Amniotic stem cell (primary cell): Measurements from ENCODE around the gene SELENOT.
A peak's percentile ranks its signal among the peaks of the same experiment; 100 is the strongest.
"Not testable (repeated sequence)": the region's sequence is repeated elsewhere in the genome, so short reads cannot be mapped to it uniquely, and the experiment has no call there.

Source experiments
- DNase-seq: peaks from one replicate; lab custom pipeline; 2025; lab: John Stamatoyannopoulos, UW

Gene SELENOT, protein sequence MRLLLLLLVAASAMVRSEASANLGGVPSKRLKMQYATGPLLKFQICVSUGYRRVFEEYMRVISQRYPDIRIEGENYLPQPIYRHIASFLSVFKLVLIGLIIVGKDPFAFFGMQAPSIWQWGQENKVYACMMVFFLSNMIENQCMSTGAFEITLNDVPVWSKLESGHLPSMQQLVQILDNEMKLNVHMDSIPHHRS

DNA sequence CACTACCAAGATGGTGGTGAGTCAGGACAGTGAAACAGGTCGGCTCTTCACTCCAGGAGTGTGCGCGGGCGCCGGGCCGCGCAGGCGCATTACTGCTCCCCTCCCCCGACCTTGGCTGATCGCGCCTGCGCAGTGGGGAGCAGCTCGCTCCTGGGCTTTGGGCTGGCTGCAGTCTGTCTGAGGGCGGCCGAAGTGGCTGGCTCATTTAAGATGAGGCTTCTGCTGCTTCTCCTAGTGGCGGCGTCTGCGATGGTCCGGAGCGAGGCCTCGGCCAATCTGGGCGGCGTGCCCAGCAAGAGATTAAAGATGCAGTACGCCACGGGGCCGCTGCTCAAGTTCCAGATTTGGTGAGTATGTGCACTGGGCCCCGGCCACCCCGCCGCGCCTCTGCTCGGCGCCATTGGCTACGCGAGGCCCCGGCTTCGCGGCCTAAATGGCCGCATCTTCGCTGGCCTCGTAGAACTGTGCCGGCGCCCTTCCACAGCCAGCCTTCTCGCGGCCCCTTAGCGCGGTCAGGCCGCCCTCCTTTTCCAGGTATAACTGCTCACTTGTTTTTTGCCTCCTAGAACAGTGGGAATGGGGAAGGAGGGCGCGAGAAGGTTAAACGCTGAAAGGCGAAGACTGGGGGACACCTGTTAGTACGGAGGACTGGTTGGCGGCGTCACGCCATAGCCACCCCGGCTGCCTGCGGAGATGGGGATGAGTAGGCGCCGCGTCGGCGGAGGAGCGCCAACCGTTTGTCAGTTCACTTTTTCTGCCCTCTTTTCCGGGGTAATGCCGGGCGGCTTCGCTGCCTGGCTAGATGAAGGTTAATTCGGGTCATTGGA is at the start of gene SELENOT:
SELENOT (plus strand) TSS at position 169 of the 827 bp plus-strand sequence; CDS start at position 211, 42 bp downstream.
- peak; percentile 85 for DNase-seq

DNA sequence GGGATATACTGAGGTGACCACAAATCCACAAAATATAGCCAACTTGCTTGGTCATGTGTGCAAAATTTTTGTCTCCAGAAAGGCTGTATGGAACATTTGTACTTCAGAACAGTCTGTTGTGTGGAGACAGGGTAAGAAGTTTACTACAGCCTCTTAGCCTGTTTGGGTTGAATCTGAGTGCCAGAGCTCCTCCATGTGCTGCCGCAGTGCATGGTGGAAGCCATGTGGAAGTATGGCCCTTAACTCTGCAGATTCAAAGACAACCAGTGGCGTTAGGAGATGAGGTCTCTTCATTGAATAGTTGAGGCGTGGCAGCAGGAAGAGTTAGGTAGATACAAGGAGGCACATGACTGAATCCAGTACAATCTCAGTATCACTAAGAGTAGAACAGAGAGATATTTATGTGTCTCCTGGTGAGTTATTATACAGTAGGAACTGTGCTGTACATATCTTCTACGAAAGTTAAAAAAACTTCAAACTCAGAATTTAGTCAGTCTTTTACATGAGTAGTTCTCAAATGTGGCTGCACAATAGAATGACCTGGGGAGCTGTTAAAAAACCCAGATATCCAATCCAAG is 47.2 kb upstream of the SELENOT start:
- DNase-seq: no peak

DNA sequence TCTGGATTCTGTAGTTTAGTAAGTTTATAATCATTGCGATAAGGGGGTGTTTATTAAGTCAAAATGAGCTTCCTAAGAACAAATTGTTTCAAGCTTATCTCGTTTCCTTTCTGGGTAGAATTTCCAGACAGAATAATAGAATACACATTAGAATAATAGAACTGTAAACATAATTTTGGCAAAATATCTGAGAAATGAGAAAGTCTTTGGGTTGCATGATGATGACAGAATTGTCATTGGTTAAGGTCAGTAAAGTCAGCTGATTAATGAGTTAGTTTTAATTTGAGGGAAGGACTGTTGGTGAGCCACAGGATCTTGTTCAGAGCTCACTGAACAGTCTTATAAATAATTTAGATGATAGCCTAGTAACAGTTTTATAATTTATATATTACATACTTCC is 46.3 kb upstream of the SELENOT start:
- DNase-seq: no peak

DNA sequence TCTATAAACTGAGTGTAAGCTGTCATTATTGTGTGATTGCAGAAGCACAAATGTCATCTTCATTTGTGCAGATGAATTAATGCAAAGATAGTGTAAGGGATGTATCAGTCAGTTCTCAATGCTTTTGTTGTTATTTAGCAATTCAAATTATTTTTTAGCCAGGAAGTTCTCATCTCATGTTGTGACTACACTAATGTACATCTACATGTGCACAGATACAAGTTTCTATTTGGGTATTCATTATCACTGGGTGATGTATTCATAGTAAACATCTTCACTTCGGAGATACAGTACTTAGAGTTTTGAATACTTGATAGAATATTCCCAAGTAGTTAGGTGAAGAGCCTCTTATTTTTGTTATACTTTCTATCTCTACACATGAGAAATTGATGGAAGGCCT is 45.4 kb upstream of the SELENOT start:
- no peak for DNase-seq

DNA sequence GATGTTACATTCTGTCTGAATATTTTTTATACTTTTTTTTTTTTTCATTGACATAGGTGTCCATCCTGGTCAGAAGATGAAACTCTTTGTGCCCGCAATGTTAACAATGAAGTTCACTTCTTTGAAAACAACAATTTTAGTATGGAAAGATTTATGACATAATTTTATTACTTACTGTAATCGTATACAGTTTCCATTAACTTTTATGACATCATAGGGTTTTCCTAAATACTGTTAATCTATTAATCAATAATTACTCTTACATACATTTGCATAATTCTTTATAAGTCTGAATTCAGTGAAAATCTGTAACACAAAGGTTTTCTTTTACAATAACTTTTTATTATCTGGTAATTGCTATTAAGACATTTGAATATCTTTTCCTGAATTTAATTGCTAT is 38.9 kb upstream of the SELENOT start:
- DNase-seq: no peak

DNA sequence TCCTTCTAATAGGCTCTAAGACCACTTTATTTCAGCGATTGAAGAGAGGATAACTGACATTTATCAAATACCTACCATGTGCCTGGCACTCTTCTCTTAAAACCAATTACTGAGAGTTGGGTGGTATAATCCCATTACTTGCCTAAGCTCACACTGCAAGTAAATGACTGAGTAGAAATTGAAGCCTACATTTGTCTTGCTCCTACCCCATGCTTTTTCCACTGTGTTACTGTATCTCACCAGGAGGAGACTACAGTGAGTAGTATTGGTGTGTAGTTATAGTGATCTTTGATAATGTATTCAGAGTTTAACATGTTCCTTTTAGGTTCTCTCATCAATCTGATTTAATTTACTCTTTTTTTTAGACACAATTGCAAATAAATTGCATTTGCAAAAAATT is 35.8 kb upstream of the SELENOT start:
- DNase-seq: no peak

DNA sequence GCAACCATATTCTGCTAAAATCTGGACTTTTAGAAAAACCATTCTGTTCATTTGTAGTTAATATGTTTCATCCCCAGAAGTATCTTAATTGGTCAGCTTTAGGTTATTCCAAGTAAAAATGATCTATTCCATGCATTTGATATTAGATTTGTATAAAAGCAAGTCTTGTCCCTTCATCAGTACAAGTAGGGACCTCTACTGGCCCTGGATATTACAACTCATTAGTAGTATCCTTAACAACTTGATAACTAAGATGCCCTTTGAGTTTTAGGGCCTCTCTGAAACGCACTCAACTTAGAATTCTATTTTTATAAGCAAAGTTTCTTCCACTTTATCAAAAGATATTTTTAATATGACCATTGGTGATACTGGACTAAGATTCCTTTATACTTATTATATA is 25.3 kb upstream of the SELENOT start:
- no peak for DNase-seq

DNA sequence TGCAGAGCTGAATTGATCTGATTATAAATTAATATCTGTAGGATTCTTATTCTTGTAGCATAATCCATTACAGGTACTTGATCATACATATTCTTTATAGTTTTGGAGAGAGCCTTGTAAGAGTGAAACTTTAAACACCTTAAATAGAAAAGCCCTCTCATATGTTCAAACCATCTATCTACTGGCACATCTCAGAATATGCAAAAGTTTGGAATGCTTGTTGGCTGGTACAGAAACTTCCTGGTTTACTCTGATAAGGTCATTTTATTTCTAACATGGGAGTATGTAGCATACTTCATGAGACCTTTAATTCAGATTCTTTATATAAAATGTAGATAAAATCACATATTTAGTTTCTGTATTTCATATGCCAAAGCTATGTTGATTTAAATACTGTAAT is 21.9 kb upstream of the SELENOT start:
- no peak for DNase-seq

DNA sequence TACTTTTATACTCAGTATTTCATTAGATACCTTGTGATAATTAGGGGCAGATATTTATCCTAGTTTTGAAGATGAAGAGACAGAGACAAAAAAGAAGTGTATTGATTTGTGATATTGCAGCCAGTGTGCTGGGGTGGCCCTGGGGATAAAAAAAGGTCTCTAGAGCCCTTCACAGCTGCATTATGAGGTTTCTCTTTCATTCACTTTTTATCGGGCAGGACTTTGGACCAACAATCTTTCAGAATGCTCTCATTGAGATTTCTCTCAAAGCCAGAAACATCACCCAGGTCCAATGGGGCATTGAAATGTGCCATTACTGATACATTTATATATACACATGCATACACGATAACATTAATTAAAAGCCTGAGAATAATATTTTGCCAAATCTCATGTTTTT is 20.5 kb upstream of the SELENOT start:
- no peak for DNase-seq

DNA sequence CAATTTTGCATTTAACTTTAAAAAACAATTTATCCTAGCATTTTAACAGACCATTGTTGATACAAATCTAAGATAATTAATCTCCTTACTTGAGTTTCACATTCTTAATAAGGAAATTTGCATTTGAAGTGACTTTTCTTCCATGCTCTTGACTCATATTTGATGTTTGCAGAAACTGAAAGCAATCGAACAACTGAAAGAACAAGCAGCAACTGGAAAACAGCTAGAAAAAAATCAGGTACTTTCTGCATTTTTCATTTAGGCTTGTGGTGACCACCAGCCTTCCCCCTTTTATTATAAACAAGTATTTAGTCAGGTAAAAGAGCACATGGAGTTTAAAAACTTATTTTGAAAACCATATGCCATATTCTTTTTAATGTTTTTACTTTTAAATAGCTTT is 20.1 kb upstream of the SELENOT start:
- DNase-seq: no peak

DNA sequence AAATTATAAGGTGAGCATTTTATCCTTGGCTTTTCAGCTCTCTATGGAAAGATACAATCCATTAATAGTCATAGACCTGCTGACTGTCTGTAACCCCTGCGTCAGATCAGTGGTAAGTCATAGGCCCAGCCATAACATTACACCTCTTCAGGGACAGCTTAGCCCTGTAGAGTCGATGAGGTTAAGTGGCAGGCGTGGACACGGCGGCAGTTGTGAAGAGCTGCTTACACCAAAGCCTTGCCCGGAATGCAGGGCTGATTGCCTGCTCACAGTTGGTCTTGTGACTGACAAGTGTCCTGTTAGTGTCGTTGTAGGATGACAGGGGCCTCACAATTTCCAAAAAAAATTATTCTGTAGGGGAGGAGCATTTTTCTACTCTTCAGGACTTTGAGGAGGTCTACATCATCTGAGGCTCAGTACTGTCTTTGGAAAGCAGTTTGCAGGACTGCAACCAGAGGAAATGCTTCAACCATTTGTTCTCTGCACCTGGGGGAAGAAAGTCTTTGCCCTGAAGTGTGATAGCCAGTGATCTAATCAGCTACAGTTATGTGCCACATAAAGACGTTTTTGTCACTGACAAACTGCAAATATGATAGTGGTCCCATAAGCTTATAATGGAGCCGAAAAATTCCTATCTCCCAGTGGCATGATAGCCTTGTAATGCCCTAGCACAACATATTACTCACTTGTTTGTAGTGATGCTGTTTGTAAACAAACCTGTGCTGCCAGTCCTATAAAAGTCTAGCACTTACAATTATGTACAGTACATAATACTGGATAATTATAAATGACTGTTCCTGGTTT is 14.9 kb upstream of the SELENOT start:
- DNase-seq: no peak

DNA sequence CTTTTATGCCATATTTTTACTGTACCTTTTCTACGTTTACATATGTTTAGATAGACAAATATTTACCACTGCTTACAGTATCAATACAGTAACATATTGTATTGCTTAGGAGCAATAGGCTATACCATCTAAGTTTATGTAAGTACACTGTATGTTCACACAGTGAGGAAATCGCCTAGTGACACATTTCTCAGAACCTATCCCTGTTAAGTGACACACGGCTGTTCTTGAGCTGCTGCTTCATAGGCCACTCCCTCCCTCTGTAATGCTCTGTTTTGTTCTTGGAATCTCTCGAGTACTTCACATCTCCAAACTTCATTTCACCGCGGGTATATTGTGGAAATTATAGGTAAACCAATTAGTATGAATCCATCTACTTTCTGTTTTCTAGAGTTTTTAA is 13.4 kb upstream of the SELENOT start:
- no peak for DNase-seq

DNA sequence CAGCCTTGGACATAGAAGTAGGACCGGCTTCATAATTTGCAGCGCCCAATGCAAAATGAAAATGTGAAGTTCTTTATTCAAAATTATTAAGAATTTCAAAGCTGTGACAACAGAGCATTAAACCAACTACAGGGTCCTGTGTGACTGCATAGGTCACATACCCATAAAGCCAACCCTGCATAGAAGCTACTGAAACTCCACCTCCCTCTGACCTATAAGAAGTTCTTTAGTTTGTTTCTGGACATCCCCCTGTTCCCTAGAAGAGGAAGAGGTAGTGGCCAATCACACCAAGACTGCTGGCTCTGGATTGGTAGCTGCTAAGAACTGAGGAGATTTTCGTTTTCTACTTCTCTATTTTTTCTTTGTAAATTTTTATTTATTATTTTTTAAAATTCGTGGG is 9.0 kb upstream of the SELENOT start:
- no peak for DNase-seq

DNA sequence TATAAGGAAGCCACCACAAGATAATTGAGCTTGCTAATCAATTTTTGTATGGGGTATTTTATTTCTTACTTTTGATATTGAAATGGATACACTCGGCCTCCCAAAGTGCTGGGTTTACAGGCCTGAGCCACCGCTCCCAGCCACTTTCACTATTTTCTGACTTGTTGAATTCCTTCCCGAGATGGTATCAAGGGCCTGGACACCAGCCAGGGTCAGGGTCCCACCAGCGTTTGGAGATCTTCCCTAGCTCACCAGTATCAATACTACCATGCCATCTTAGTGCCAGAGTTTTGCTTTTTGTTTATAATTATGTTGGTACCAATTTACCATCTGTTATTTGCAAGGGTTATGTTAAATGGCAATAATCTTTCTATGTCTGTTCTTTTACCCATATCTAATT is 5.5 kb upstream of the SELENOT start:
- no peak for DNase-seq

DNA sequence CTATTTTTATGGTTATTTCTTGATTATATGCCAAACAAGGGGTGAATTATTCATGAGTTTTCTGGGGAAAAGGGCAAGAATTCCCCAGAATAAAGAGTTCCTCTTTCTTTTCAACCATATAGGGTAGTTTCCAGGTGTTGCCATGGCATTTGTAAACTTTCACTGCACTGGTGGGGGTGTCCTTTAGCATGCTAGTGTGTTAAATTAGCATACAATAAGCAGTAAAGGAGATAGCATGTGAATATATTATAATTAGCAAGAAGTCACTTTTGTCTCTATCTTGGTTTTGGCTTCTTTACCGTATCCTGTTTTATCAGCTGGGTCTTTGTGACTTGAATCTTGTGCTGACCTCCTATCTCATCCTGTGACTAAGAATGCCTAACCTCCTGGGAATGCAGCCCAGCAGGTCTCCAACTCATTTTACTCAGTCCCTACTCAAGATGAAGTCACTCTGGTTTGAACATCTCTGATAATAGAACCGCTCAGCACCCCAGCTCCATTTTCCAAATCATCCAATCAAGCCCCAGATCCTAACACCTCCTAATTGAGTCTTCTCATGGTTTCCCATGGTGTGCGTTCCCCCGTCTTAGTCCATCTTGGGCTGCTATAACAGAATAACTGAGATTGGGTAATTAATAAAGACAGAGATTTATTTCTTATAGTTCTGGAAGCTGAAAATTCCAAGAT is 3.4 kb upstream of the SELENOT start:
- DNase-seq: no peak

DNA sequence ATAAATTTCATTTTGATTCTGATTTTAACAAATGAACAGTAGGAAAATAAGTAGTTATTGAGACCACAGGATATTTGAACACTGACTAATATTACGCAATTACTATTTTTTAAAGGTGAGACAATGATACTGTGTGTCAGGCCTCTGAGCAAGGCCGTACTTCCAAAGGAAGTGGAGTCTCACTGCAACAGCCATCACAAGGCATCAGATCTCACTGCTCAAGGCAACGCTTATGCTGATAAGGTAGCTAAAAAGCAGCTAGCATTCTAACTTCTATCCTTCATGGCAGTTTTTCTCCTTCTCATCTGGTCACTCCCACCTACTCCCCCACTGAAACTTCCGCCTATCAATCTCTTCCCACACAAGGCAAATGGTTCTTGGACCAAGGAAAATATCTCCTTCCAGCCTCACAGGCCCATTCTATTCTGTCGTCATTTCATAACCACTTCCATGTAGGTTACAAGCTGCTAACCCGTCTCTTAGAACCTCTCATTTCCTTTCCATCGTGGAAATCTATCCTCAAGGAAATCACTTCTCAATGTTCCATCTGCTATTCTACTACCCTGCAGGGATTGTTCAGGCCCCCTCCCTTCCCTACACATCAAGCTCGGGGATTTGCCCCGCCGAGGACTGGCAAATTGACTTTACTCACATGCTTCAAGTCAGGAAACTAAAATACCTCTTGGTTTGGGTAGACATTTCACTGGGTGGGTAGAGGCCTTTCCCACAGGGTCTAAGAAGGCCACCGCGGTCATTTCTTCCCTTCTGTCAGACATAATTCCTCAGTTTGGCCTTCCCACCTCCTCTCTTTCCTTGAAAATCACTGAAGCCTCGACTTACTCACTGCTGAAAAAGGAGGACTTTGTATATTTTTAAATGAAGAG is 2.2 kb upstream of the SELENOT start:
- not testable (repeated sequence) for DNase-seq

DNA sequence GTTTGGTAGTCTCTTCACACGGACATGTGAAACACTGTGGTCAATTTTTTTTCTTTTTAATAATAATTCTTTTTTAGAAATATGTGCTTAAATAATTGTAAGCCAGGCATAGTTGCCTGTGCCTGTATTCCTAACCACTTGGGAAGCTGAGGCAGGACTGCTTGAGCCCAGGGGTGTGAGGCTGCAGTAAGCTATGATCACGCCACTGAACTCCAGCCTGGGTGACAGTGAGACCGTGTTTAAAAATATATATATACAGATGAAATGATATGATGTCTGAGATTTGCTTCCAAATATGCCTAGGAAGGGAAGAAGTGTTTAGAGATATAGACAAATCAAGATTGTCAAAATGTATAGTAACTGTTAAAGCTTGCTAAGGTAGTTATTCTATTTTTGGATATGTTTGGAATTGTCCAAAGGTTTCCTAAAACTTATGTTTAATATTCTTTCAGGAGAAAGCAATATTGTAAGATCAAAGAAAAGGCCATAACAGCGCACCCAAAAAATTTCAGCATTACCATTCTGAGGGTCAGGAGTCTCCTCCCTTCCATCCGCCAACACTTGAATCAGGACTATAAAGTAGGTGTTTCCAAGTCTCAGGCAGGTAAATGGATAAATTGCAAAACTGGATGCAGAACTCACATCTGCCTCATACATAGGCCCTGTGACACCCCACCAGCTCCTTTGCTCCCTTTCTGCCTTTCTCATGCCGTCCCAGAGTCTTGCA is 532 bp upstream of the SELENOT start:
- no peak for DNase-seq

DNA sequence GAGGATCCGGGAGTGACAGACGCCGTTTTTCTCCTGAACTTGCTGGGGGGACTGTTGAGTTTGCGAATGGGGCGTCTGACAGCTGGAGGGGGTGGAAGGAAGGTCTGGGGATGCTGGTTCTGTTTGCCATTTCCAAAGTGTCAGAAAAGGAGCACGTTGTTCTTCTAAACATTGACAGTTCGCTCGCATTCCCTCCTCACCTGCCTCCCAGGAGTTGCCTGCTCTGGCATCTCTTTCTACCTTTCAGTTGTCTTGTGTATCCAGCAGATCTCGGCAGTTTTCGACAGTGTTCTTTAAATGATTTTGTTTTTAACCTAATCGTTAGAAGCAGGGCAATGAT is 829 bp downstream of the SELENOT start:
- DNase-seq: no peak

DNA sequence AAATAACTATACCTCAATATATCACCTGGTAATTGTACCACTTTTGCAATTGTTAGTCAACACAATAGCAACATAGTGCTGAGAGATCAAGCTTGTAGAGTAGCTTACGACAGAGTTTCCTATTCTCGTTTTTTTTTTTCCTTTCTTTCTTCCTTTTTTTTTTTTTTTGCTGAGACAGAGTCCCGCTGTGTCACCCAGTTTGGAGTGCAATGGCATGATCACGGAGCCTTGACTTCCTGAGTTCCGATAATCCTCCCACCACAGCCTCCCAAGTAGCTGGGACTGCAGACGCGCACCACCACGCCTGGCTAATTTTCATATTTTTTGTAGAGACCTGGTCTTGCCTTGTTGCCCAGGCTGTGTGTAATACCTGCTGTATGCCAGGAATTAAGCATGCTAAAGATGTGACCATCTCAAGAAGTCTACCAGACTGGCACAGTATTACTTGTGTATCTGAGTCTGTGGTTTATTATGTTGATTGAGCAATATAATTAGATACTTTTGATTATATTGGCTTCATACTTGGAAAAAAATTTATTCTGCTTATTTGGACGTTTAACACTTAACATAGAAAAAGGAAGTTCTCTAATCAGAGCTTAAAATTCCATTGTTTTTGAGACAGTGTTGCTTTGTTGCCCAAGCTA is 3.0 kb downstream of the SELENOT start:
- DNase-seq: no peak
